Measurements from ENCODE around the gene CYP1B1. TPM values are rescaled to one million over a fixed set of nuclear protein-coding genes. Genes with fewer than 3 reads are reported as not detected.
"Not testable (repeated sequence)": the region's sequence is repeated elsewhere in the genome, so short reads cannot be mapped to it uniquely, and the experiment has no call there.

The CYP1B1 gene
- polyA plus RNA-seq, 1 donor, result 106 TPM

DNA sequence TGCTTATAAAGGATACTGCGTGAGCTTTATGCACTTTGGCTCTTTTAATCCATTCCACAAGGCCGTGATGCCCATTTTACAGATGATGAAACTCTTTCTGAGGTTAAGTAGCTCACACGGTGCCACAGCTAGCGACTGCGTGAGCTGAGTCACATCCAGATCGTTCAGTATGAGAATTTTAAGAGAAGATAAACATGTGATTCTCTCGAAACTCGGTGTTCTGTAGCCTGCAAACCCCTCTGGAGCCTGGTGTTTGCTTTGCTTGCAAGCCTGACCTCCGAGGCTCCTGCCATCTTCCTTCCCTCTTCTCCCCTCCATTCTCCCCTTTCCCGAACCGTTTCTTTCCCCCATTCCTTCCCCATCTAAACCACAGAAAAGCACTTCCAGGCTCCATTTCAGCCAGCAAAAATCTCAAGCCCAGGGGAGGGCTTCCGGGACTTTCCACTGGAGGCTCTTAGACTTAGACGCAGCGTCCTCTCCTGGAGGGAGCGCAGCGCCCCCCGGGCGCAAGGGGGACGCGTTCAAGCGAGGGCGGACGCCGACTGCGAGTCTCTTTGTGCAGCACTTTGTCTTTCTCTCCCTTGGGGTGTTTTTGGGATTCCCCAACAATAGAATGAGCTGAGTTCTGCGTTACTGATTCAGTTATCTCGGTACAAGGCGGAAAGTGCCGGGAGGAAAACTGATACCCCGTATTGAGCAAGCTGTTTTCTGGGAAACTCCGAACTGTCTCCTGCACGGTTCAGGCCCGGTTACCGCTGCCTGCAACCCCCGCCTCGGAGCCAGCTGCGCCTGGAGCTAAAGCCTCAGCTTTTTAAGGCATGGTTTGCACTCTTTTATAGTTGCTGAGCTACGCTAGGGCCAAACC is 38.0 kb downstream of the CYP1B1 start:
- peak; percentile 71 for DNase-seq

GRCh38 chr2:38037325-38037724 is 38.6 kb downstream of the CYP1B1 start:
- DNase-seq, result no peak

DNA sequence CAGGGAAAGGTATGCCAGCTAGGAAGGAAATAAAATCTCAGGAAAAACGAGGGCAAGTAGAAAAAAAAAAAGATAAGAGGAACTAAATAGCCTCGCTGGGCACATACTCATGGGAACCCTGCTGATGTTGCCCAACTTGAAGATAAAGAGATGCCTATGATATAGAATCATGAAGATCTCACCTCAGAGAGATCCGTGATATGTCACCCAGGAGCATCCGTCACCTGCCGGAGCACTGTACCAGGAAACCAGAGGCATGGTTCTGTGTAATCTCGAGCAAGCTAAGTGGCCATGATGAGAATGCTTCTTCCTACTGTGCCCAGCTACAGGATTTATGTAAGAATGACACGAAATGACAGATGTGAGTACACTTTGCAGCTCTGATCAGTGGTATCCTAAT is 40.0 kb downstream of the CYP1B1 start:
- no peak for DNase-seq

DNA sequence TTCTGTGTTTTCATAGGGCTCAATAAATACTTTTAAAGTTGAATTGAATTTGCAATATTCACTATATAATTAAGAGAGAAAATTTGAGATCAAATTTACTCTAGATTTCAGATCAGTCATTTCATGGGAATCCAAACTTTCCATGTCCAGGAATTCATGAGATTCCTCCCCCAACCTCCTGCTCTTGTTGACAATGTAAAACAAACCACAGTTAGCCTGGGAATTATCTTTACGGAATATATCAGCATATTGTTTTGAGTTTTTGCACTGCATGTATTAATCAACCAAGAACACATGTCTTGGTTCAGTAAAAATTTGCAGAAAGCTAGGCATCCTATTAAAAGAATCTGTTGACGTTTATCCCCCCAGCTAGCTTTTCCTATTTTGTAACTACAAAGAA is 42.3 kb downstream of the CYP1B1 start:
- no peak for DNase-seq

GRCh38 chr2:38032946-38033345 is 43.0 kb downstream of the CYP1B1 start:
- no peak for DNase-seq

DNA sequence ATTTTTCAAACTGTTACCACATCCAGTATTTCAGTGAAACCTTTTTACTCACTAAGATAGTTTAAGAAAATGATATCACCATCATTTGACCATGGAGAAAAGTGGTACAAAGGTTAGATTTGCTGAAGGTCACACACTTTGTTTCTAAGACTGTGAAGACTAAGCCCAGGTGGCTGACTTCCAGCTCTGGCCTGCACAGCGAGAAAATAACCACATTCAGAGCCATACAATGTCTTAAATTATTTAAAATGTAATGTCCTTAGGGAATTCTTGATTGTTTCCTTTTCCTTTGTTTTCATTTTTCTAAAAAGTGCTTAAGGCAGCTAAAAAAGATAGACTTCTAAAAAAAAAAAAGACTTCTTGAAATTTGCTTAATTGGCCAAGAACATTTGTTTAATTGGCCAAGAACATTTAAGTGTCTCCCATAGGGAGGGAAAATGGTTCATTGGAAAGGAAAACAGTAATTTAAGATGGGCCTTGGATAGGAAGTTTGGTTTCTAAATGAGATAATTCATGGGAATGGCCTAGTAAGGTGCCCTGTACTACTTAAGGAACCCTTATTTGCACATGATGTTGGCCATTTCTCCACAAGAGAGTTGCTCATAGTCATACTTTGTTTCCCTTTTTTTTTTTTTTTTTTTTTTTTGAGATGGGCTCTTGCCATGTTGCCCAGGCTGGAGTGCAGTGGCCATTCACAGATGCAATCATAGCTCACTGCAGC is 45.2 kb downstream of the CYP1B1 start:
- DNase-seq, result no peak

- no peak for DNase-seq
Measured at GRCh38 chr2:38029512-38029911, 46.4 kb downstream of the CYP1B1 start.

DNA sequence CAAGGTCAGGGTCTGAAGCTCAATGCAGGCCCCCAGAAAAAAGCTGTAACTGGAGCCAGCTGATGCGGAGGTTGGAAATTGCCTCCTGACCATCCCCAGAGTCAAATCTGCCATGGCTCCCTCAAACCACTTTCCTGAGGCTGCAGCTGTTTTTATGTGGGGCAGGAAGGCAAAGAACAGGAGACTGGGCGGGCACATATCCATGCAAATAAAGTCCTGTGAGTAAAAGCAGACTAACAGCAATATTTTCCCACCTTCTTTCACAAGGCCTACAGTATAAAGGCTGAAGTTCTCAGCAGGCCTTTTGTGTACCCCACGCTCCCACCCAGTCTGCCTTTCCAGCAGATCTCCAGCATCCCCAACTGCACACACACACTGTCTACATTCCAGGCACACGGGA is 47.1 kb downstream of the CYP1B1 start:
- DNase-seq, result no peak

DNA sequence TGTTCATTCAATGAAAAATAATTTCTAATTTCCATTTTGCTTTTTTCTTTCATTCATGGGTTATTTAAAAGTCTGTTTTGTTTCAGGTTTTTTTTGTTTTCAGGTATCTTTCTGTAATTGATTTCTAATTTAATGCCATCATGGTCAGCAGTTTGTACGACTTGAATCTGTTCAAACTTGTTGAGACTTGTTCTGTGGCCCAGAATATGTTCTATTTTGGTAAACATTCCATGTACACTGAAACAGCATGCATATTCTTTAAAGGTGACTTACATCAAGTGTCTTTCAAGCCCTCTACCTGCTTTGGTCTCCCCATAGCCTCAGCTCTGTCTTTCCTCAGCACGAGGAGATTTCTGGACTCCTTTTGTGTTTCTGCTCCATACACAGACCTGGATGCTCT is 49.1 kb downstream of the CYP1B1 start:
- no peak for DNase-seq

DNA sequence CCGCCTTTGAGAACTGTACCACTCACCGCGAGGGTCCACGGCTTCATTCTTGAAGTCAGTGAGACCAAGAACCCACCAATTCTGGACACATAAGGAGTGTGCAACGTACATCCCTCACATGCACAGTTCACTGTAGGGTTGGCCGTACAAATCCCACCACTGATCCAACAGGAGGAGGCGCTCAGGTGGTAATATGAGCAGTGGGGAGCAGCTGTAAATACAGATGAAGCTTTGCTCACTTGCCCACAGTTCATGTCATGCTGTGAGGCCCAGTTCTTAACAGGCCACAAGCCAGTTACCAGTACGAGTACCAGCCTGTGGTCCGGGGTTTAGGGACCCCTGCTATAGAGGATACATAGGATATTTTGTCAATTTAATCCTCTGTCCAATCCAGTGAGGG is 54.4 kb downstream of the CYP1B1 start:
- DNase-seq, result no peak

GRCh38 chr2:38020359-38021069 is 55.4 kb downstream of the CYP1B1 start:
- not testable (repeated sequence) for DNase-seq

GRCh38 chr2:38017836-38018235 is 58.1 kb downstream of the CYP1B1 start:
- DNase-seq, result no peak

Other genes with a start within 250 kb of the CYP1B1 start
- gene RMDN2, start 150.9 kb downstream of the CYP1B1 start, polyA plus RNA-seq (ENCODE audit: insufficient read length), result 14.5 TPM